OCI-LY7 (cell line): ENCODE measurements around the gene ATF2. TPM values are rescaled to one million over a fixed set of nuclear protein-coding genes. Genes with fewer than 3 reads are reported as not detected.

Experiments
- BruUV-seq: library from RNA; stranded (reverse); fragments of 400-500 nt; replicated peaks from 2 replicates; lab custom pipeline; 2021; lab: Mats Ljungman, UMichigan
- CTCF ChIA-PET: fragments of 300-600 bp; sonication (Branson Sonifier 250); formaldehyde crosslinking; loops from one replicate; lab custom pipeline; 2022; ENCODE audit warnings: antibody characterized with exemption; ENCODE audit not compliant: unreplicated experiment; lab: Charles Lee
- POLR2A ChIA-PET: fragments of 300-600 bp; sonication (Branson Sonifier 250); formaldehyde crosslinking; loops from one replicate; lab custom pipeline; 2022; ENCODE audit warnings: antibody characterized with exemption; lab: Charles Lee
- DNase-seq: peaks from one replicate; pipeline ENCODE4 v3.0.0-alpha.2; 2015; ENCODE audit warnings: low spot score
- H2AFZ ChIP-seq: fragments of 200-600 bp; sonication (generic), shearing (Covaris generic); 2 replicates; pipeline ENCODE4 v1.6.1; 2014; ENCODE audit warnings: mild to moderate bottlenecking, antibody characterized with exemption, low read length, moderate library complexity
- H3K27ac ChIP-seq: fragments of 200-600 bp; sonication (generic); 2 replicates; pipeline ENCODE4 v1.5.1; 2014; ENCODE audit warnings: mixed run types, low read depth, mild to moderate bottlenecking, moderate library complexity, low read length, inconsistent platforms; ENCODE audit not compliant: poor library complexity, severe bottlenecking
- H3K36me3 ChIP-seq: fragments of 200-600 bp; sonication (generic); 2 replicates; pipeline ENCODE4 v1.6.1; 2014; ENCODE audit warnings: mild to moderate bottlenecking, antibody characterized with exemption, low read length, moderate library complexity, mixed read lengths; ENCODE audit not compliant: insufficient read depth
- H3K4me1 ChIP-seq: fragments of 200-600 bp; sonication (generic); 2 replicates; pipeline ENCODE4 v1.5.1; 2014; ENCODE audit warnings: mild to moderate bottlenecking, low read length; ENCODE audit not compliant: insufficient read depth, poor library complexity, severe bottlenecking
- H3K4me2 ChIP-seq: fragments of 200-600 bp; sonication (generic); 2 replicates; pipeline ENCODE4 v1.6.1; 2014; ENCODE audit warnings: mild to moderate bottlenecking, low read length
- H3K4me3 ChIP-seq: fragments of 200-600 bp; sonication (generic); 2 replicates; pipeline ENCODE4 v1.5.1; 2014; ENCODE audit warnings: mild to moderate bottlenecking, low read depth, low read length; ENCODE audit not compliant: poor library complexity, severe bottlenecking
- H3K79me2 ChIP-seq: fragments of 200-600 bp; sonication (generic); 2 replicates; pipeline ENCODE4 v1.6.1; 2016; ENCODE audit warnings: low read depth, mild to moderate bottlenecking, low read length, moderate library complexity, mixed read lengths; ENCODE audit not compliant: insufficient read depth
- H3K9me2 ChIP-seq: fragments of 200-600 bp; sonication (generic); 2 replicates; pipeline ENCODE4 v1.6.1; 2016; ENCODE audit warnings: mild to moderate bottlenecking, low read length, mixed read lengths; ENCODE audit not compliant: insufficient read depth
- H3K9me3 ChIP-seq: fragments of 200-600 bp; sonication (generic); 2 replicates; pipeline ENCODE4 v1.6.1; 2014; ENCODE audit warnings: mild to moderate bottlenecking, mixed run types, low read length, mixed read lengths
- H4K20me1 ChIP-seq: fragments of 200-600 bp; sonication (generic); 2 replicates; pipeline ENCODE4 v1.6.1; 2014; ENCODE audit warnings: mild to moderate bottlenecking, antibody characterized with exemption, low read length, moderate library complexity, mixed read lengths; ENCODE audit not compliant: insufficient read depth
- EZH2phosphoT487 ChIP-seq: fragments of 200-600 bp; sonication (generic); IDR thresholded peaks from 2 replicates; pipeline ENCODE4 v1.6.1; 2018; ENCODE audit warnings: low read depth, borderline replicate concordance, mild to moderate bottlenecking, mixed run types, antibody characterized with exemption, low read length, moderate library complexity, mixed read lengths
- intact Hi-C: fragments of 100-400 bp; cut with micrococcal nuclease; formaldehyde crosslinking; loops from one replicate; pipeline ENCODE4 v1.10.0; 2022; ENCODE audit not compliant: unreplicated experiment
- total RNA-seq, 2 experiments: library from RNA; depleted of rRNA in 1 of 2; stranded (reverse); fragments of >200 nt in 1 of 2; shearing (Covaris generic) in 1 of 2; gene quantifications; 2 replicates each; pipeline ENCODE4 v1.2.3, GENCODE V29; 2014 to 2022
- TF ChIP-seq, protein P1 (sequence below): fragments of 200-600 bp; sonication (generic); conservative IDR thresholded peaks from 2 replicates; pipeline ENCODE4 v1.5.1; 2014; ENCODE audit warnings: mild to moderate bottlenecking, antibody characterized with exemption, low read length, moderate library complexity, mixed read lengths

ATF2 gene
- total RNA-seq, 2 experiments from 2014 or later: 22.7 to 43.3 TPM

DNA sequence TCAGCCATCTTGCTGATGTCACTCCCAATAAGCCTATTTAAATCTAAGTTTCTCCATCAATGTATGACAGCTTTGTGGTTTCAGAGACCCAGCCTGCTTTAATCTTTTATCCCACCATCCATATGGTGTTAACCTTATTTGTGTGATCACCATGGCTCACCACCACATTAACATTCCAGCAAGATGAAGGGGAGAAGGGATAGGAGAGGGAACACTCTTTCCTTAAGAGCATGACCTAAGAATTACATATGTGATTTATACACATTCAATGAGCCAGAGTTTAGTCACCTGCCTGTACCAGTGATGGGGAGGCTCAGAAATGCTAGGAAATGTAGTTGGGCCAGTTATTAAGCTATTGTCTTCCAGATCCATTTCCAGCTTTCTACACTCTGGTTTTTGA, 118.3 kb downstream of the ATF2 start:
- Histone ChIP-seq H3K36me3 (no peaks in the 10 kb centered on the region), H3K9me2 (no peaks in the 10 kb centered on the region), H2AFZ (no peak overlapping the region), H3K9me3 (no peaks in the 10 kb centered on the region), H3K79me2 (no peaks in the 10 kb centered on the region), H3K4me2 (no peak overlapping the region), H3K4me1 (no peaks in the 10 kb centered on the region), H3K4me3 (no peak overlapping the region), H4K20me1 (no peaks in the 10 kb centered on the region), H3K27ac (no peak overlapping the region)
- no TSS peak for BruUV-seq
- TF ChIP-seq EZH2phosphoT487: no peak
- TF ChIP-seq, protein P1, sequence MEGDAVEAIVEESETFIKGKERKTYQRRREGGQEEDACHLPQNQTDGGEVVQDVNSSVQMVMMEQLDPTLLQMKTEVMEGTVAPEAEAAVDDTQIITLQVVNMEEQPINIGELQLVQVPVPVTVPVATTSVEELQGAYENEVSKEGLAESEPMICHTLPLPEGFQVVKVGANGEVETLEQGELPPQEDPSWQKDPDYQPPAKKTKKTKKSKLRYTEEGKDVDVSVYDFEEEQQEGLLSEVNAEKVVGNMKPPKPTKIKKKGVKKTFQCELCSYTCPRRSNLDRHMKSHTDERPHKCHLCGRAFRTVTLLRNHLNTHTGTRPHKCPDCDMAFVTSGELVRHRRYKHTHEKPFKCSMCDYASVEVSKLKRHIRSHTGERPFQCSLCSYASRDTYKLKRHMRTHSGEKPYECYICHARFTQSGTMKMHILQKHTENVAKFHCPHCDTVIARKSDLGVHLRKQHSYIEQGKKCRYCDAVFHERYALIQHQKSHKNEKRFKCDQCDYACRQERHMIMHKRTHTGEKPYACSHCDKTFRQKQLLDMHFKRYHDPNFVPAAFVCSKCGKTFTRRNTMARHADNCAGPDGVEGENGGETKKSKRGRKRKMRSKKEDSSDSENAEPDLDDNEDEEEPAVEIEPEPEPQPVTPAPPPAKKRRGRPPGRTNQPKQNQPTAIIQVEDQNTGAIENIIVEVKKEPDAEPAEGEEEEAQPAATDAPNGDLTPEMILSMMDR: no peak
- no peak for DNase-seq
- ChIA-PET POLR2A (interaction anchor here (0.8 to 1.2 kb wide), 2 partner anchors 159 to 244 kb away, joined by 3 to 8 read pairs; no protein-coding TSS in a partner anchor), CTCF (no interaction called here)
- intact Hi-C loops: no loop called here

DNA sequence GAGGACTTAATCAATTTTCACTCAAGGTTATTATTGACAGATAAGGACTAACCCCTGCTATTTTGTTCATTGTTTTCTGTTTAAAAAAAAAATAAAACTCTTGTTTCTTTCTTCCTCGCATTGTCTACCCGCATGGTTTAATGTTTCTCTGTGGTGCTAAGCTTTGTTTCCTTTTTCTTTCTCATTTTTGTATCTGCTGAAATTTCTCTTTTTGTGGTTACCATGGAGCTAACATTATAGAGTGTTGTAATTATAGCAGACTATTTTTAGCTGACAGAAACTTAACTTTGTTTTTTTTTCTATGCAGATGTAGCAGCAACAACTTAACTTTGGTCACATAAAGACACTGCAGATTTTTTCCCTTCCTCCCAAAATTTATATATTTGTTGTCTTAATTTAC, 119.7 kb downstream of the ATF2 start:
- intact Hi-C loops: no loop called here
- H3K4me3 ChIP-seq: no peak overlapping the region
- H3K36me3 ChIP-seq: no peaks in the 10 kb centered on the region
- no peak overlapping the region for H2AFZ ChIP-seq
- no peak overlapping the region for H3K27ac ChIP-seq
- no peaks in the 10 kb centered on the region for H3K9me2 ChIP-seq
- H3K4me2 ChIP-seq: no peak overlapping the region
- CTCF ChIA-PET: no interaction called here
- no peaks in the 10 kb centered on the region for H3K4me1 ChIP-seq
- no peaks in the 10 kb centered on the region for H3K9me3 ChIP-seq
- TF ChIP-seq, protein P1: no peak
- POLR2A ChIA-PET: interaction anchor here (0.6 to 2.1 kb wide), 3 partner anchors 15 to 305 kb away, joined by 3 to 6 read pairs (median 3); no protein-coding TSS in a partner anchor
- H3K79me2 ChIP-seq: no peaks in the 10 kb centered on the region
- no TSS peak for BruUV-seq
- no peak for DNase-seq
- H4K20me1 ChIP-seq: no peaks in the 10 kb centered on the region

DNA sequence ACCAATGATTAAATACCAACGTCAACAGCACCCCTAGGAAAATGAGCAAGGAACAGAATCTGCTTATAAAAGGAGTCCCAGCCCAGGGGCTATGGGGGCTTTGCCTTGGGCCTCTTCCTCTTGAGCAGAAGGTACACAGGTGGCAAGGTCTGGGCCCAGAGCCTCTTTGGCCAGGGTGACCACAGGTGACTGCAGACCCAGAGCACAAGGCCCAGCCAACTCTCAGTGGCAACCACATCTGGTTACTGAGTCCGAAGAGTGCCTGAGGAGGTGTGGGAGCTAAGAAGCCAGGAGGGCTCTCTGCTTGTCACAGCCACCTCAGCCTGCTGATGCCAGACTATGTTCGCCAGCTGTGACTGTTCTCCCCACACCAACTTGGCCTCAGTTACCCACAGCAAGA, 128.5 kb downstream of the ATF2 start:
- Histone ChIP-seq H3K36me3 (no peaks in the 10 kb centered on the region), H3K9me2 (no peaks in the 10 kb centered on the region), H3K9me3 (no peaks in the 10 kb centered on the region), H3K27ac (no peak overlapping the region), H3K4me1 (no peaks in the 10 kb centered on the region), H4K20me1 (no peaks in the 10 kb centered on the region), H3K79me2 (no peaks in the 10 kb centered on the region), H3K4me2 (no peak overlapping the region), H3K4me3 (no peak overlapping the region), H2AFZ (no peak overlapping the region)
- no peak for DNase-seq
- no TSS peak for BruUV-seq
- intact Hi-C loops: loop anchor here (10.0 kb wide), 2 partner anchors 145 to 245 kb away; partner anchors contain the start of gene ATP5MC3
- ChIA-PET POLR2A (interaction anchor here (2.3 kb wide), 1 partner anchor 233 kb away, joined by 4 read pairs; no protein-coding TSS in a partner anchor), CTCF (no interaction called here)
- TF ChIP-seq, protein P1: no peak
- no peak for TF ChIP-seq EZH2phosphoT487
